HG03521 (cell line): Measurements from ENCODE around the gene AGBL3.

ENCODE experiments used
- ATAC-seq: cut with Tn5 transposase; IDR thresholded peaks from one replicate; pipeline ENCODE4 v1.9.1; 2021; ENCODE audit warnings: mild to moderate bottlenecking, moderate library complexity; ENCODE audit not compliant: unreplicated experiment

Gene AGBL3

GRCh38 chr7:135143885-135144668, 157.8 kb downstream of the AGBL3 start:
- no peak for ATAC-seq

DNA sequence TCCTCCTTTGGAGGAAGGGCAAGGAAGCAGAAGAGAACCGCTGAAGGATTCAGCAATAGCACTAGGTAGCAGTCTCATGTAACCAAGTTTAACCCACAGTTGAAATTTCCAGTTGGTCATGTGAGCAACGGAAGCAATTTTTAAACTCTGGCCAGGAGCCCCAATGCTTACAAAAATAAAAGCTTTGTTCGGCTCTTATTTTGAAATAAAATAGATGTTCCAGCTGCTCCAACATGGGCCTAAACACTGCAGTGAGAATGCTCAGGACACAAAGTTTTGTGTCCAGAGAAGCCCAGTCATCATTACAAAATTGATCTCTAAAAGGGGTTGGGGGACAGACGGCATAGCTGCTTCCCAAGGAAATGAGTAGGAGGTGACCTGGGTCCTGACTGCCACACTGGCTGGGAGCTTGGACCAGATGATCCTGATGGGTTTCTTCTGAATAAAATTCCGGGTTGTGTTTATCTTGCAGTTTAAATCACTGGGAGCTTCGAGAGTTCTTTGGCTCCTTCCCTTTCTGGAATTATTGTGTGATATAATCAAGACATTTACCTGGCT, 161.1 kb downstream of the AGBL3 start:
- ATAC-seq: no peak

- peak; percentile 65 for ATAC-seq
These were observed 161.8 kb downstream of the AGBL3 start, which contains the start of gene TMEM140 for GRCh38 chr7:135147899-135148721. Gene TMEM140 (plus strand): TSS chr7:135148072. CDS start chr7:135164442, 16,370 bp downstream.

- ATAC-seq: no peak
These were observed 163.9 kb downstream of the AGBL3 start for GRCh38 chr7:135150072-135150782.

- ATAC-seq: no peak
These were observed 164.8 kb downstream of the AGBL3 start for GRCh38 chr7:135151132-135151531.

GRCh38 chr7:135151533-135151932, 165.2 kb downstream of the AGBL3 start:
- ATAC-seq: no peak

DNA sequence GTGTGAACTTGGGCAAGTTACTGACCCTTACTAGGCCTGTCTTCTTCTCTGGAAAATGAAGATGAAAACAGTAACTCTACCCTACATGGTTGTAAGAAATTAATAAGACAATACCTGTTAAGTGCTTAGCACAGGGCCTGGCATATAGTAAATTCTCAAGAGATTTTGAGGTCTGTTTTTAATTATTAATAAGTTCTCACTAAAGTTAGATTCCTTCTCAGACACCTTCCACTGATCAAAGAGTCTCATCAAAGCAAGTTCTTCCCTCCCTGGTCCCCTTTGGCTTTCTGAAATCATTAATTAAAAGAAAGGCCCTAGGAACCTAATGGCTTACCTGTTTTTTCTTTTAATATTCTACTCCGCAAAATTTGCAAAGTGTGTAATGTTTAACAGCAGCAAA, 166.1 kb downstream of the AGBL3 start:
- no peak for ATAC-seq

DNA sequence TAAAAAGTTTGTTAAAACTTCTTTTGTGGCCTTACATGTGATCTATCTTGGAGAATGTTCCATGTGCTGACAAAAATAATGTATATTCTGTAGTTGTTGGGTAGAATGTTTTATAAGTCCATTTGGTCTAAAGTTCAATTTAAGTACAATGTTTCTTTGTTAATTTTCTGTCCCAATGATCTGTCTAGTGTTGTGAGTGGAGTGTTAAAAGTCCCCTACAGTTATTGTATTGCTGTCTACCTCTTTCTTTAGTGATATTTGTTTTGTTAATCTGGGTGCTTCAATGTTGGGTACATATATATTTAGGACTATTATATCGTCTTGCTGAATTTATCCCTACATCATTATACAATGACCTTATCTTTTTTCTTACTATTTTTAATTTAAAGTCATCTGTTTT, 168.4 kb downstream of the AGBL3 start:
- ATAC-seq: no peak

- ATAC-seq: no peak
These were observed 170.0 kb downstream of the AGBL3 start for GRCh38 chr7:135156290-135156689.

- no peak for ATAC-seq
These were observed 171.9 kb downstream of the AGBL3 start for GRCh38 chr7:135158141-135158655.

GRCh38 chr7:135158874-135159273, 172.6 kb downstream of the AGBL3 start:
- no peak for ATAC-seq

- ATAC-seq: no peak
These were observed 173.2 kb downstream of the AGBL3 start for GRCh38 chr7:135159359-135160085.

DNA sequence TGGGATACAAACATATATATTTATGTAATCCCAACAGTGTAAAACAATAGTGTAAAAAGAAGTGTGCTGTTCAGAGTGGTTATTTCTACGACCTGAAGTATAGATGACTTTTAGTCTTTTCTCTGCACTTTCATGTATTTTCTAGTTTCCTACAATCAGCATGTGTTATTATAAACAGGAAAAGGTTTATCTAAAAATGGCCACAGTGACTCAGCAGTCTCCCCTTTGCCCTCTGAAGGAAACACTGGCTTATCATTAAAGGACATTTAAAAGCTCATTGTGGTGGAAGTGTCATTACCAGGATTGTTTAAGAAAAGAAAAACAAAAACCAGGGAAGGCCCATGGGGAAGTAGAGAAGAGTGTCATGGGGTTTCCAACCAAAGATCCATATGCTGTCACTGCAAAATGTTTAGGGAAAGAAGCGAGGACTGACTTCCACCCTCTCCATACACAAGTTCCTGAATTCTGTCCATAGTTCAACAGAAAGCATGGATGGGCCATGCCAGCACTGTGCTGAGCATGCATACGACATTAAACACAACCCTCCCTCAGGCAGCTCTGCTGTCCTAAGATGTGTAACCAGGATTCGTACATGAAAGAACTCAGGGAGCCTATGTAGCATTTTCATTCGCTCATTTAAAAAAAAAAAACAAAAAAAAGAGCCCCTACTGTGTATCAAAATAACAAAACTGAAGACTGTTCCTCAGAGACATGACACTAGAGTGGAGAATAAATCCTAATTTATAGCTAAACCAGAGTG, 174.0 kb downstream of the AGBL3 start:
- peak; percentile 42 for ATAC-seq

DNA sequence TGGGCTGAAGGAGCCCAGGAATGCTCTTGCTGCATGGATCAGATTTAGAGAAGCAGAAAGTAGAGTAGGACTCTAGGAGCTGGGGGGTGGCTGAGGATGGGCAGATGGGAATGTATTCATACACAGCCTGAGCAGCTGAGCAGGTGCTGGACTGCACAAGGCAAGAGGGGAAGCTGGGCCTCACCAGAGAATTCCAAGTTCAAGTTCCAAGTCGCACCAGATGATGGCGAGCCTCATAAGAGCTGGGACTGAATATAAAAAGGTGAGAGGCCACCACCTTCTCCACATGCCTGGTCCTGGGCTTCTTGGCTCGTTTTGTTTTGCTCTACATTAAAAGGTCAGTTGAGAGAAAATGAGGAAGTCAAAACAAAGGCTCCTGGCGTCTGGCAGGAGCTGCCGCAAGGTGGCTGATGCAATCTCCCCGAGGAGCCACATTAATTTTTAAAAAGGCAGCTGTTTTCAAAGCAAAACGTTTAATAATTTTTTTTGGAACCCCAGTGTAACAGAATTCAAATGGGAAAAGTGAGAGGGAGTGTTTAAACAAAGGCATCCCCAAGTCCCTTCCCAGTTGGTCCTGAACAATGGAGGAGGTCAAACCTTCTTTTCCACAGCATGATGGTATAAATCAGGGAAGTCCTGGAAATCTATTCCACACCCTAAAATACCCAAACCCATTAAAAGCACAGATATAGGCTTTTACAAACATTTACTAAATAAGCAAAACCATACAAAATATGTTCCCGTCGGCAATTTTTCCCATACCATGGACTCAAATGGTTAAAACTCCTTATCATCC, 174.7 kb downstream of the AGBL3 start:
- ATAC-seq: no peak

DNA sequence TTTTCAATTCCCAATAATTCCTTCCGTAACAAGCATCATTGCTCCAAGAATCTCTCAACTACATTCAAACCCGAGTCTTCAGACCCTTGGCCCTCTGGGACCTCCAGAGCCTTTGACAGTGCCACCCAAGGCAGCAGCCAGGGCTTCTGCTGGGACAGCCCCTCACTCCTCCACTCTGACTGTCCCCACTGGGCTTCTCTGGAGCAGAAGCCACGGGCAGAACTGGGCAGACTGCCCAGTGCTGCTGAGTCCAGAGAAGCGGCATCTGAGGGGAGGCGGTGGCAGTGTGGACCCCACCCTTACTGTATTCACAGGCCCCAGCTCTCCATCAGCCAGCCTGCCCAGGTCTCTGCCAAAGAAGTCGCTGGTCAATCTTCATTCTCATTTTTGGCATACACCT, 175.4 kb downstream of the AGBL3 start:
- no peak for ATAC-seq

GRCh38 chr7:135162382-135163001, 176.2 kb downstream of the AGBL3 start:
- no peak for ATAC-seq

DNA sequence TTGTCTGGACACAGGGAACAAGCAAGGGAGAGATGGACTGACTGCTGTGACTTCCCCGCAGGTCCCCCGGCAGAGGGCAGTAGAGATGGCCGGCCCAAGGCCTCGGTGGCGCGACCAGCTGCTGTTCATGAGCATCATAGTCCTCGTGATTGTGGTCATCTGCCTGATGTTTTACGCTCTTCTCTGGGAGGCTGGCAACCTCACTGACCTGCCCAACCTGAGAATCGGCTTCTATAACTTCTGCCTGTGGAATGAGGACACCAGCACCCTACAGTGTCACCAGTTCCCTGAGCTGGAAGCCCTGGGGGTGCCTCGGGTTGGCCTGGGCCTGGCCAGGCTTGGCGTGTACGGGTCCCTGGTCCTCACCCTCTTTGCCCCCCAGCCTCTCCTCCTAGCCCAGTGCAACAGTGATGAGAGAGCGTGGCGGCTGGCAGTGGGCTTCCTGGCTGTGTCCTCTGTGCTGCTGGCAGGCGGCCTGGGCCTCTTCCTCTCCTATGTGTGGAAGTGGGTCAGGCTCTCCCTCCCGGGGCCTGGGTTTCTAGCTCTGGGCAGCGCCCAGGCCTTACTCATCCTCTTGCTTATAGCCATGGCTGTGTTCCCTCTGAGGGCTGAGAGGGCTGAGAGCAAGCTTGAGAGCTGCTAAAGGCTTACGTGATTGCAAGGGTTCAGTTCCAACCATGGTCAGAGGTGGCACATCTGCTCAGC, 178.2 kb downstream of the AGBL3 start:
- no peak for ATAC-seq

DNA sequence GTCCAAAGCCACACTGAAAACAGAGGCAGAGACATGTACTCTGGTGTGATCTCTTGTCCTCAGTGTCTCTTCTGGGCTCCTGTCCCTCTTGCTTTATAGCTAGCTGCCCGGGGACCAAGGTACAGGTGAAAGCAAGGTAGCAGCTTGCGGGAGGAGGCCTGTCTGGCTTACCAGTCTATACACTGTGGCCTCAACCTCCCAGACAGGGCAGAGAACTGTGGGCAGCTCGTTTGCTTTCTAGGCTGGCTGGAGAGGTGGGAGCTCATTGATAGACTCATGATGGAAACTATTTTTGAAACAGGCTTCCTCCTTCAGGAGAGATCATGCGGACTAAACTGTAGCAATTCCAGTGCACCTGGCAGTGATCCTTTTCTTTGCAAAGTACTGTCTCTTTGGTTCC, 179.6 kb downstream of the AGBL3 start:
- no peak for ATAC-seq
